Measurements from ENCODE around the gene SH3RF3.

Gene SH3RF3

GRCh38 chr2:109139002-109139401 lies 10.0 kb downstream of the SH3RF3 start:
- no peaks in the 10 kb centered on the region for H3K36me3 ChIP-seq (ENCODE audit: control insufficient read depth, insufficient read depth, low read length)
- no peak for DNase-seq (ENCODE audit: extremely low read depth, insufficient read length)
- peaks cover 1% of the 10 kb centered on the region for H3K27me3 ChIP-seq (replicated peaks; ENCODE audit: control insufficient read depth, insufficient read depth, low read length)
- no peak overlapping the region for H3K4me3 ChIP-seq (replicated peaks; ENCODE audit: low read depth, low read length)
- TF ChIP-seq CTCF (IDR thresholded peaks at IDR 0.05; ENCODE audit: insufficient read depth, low read length, poor library complexity, severe bottlenecking): no peak

- no peak for TF ChIP-seq CTCF (IDR thresholded peaks at IDR 0.05; ENCODE audit: insufficient read depth, low read length, poor library complexity, severe bottlenecking)
- no peak for DNase-seq (ENCODE audit: extremely low read depth, insufficient read length)
- H3K36me3 ChIP-seq (ENCODE audit: control insufficient read depth, insufficient read depth, low read length): no peaks in the 10 kb centered on the region
- no peak overlapping the region for H3K4me3 ChIP-seq (replicated peaks; ENCODE audit: low read depth, low read length)
- H3K27me3 ChIP-seq (replicated peaks; ENCODE audit: control insufficient read depth, insufficient read depth, low read length): peaks cover 1% of the 10 kb centered on the region
Observed at GRCh38 chr2:109139865-109140396, 10.9 kb downstream of the SH3RF3 start.

DNA sequence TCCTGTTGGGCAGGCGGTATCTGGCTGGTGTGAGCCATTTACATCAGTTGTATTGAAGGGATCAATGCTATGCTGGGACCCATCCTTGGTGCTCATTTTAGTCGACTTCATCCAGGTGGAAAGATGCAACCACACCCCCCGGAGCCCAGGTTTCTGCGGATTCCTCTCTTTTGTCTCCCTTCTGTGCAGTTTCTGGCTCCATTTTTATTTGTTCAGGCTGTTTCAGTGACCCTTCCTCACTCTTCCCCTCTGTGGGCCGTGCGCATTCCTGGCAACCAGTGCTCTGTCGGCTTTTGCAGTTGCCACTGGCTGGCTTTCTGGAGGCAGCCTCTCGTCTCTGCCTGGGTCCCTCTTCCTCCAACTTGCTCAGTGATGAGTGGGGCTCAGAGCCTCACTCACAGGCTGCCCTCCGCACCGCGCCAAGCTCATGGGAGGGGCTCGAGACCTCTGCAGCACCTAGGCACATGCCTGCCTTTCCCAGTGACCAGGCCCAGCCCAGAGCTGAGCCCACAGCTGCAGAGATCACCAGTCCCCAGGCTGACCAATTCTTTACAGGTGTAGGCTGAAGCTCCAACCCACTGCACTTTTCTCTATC lies 12.1 kb downstream of the SH3RF3 start:
- DNase-seq (ENCODE audit: extremely low read depth, insufficient read length): no peak
- no peaks in the 10 kb centered on the region for H3K36me3 ChIP-seq (ENCODE audit: control insufficient read depth, insufficient read depth, low read length)
- TF ChIP-seq CTCF (IDR thresholded peaks at IDR 0.05; ENCODE audit: insufficient read depth, low read length, poor library complexity, severe bottlenecking): no peak

DNA sequence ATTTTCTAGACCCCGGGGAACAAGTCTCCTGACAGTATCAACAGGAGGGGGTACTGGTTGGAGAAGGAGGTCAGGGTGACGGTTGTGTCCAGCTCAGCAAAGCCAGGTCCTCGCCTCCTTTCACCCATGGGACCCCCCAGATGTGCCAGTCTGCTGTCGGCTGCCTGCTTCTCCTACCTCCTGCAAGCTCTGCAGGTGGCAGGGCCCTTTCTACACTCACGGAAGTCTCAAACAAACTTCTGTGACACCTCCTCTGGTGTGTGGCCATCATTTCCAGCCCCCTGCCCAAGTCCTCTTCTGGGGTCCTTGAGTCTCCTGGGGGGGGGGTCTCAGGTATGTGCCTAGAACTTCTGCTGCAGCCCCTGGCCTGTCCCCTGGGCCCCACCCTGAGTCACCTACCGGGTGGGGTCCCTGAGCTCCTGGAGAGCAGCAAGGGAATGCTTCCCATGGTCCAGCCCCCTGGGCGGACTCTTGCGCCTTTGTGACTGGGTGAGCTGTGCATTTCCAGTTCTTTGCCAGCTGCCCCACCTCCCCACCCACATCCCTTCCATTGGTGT lies 12.8 kb downstream of the SH3RF3 start:
- no peak for DNase-seq (ENCODE audit: extremely low read depth, insufficient read length)
- H3K27me3 ChIP-seq (replicated peaks; ENCODE audit: control insufficient read depth, insufficient read depth, low read length): peaks cover 1% of the 10 kb centered on the region
- H3K36me3 ChIP-seq (ENCODE audit: control insufficient read depth, insufficient read depth, low read length): no peaks in the 10 kb centered on the region
- H3K4me3 ChIP-seq (replicated peaks; ENCODE audit: low read depth, low read length): no peak overlapping the region
- TF ChIP-seq CTCF (IDR thresholded peaks at IDR 0.05; ENCODE audit: insufficient read depth, low read length, poor library complexity, severe bottlenecking): no peak

More for the DNA sequence above, 12.1 kb downstream of the SH3RF3 start:
- Histone ChIP-seq H3K4me3 (replicated peaks; ENCODE audit: low read depth, low read length) (no peak overlapping the region), H3K27me3 (replicated peaks; ENCODE audit: control insufficient read depth, insufficient read depth, low read length) (peaks cover 1% of the 10 kb centered on the region)

DNA sequence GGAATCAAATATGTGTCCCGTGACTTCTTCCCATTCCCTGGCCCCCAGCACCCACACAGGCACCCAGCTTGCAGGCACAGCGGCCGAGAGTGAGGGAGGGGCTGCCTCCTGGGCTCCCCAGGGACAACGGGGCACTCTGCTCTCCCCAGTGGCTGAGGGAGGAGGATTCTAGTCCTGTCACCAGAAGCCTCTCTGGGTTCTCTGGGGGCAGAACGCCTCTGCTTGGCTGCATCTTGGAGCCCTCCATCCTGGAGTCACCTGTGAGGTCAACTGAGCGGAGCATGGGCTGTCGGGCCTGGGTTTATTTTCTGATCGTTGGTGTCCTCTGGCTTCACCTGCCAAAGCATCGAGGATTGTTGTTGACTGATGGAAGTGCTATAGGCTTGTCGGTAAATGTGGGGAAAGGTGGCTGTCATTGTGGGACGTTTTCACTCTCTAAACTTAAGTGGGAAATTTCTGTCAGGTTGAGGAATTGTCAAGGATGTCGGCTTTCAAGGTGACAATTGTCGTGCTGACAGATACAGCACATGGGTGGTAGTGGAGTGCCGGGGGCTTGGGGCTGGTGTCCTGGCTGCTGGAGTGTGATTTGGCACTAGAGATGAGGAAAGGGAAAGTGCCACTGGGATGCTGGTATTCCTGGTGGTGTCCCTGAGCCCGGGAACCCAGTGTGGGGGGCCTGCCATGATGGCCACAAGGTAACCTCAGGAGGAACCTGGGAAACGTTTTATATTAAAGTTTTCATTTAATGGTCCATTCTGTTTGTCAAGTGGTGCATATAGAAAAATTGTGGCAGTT lies 13.6 kb downstream of the SH3RF3 start:
- H3K36me3 ChIP-seq (ENCODE audit: control insufficient read depth, insufficient read depth, low read length): no peaks in the 10 kb centered on the region
- H3K27me3 ChIP-seq (replicated peaks; ENCODE audit: control insufficient read depth, insufficient read depth, low read length): no peaks in the 10 kb centered on the region; the same call in none of the 2 replicates
- DNase-seq (ENCODE audit: extremely low read depth, insufficient read length): no peak
- H3K4me3 ChIP-seq (replicated peaks; ENCODE audit: low read depth, low read length): no peak overlapping the region
- TF ChIP-seq CTCF (IDR thresholded peaks at IDR 0.05; ENCODE audit: insufficient read depth, low read length, poor library complexity, severe bottlenecking): no peak
